IMR-90 (cell line): ENCODE results near the gene DIAPH2. TPM values are rescaled to one million over a fixed set of nuclear protein-coding genes. Genes with fewer than 3 reads are reported as not detected.

Experiments
- ATAC-seq: fragments of 200-7000 bp; cut with Tn5 transposase; 2 replicates; pipeline ENCODE4 v1.9.1; 2020; ENCODE audit warnings: low read depth, mild to moderate bottlenecking, moderate library complexity
- BruUV-seq: library from RNA; stranded (reverse); fragments of 400-500 nt; replicated peaks from 2 replicates; lab custom pipeline; 2021; lab: Mats Ljungman, UMichigan
- CTCF ChIA-PET: fragments of 300-600 bp; formaldehyde crosslinking; extraction: SDS; loops from one replicate; lab custom pipeline; 2021; ENCODE audit warnings: antibody characterized with exemption; lab: Yijun Ruan, JAX
- POLR2A ChIA-PET: fragments of 300-600 bp; sonication (Branson Sonifier 250); formaldehyde crosslinking; loops from one replicate; lab custom pipeline; 2022; ENCODE audit warnings: antibody characterized with exemption; ENCODE audit not compliant: unreplicated experiment; lab: Charles Lee
- DNase-seq: peaks from one replicate; pipeline ENCODE4 v3.0.0; 2013
- H2AFZ ChIP-seq: replicated peaks from 2 replicates; pipeline ENCODE3; 2013; ENCODE audit warnings: low read length, mild to moderate bottlenecking; ENCODE audit not compliant: poor library complexity
- H2AK5ac ChIP-seq: 2 replicates; pipeline ENCODE4 v1.6.1; 2013; ENCODE audit warnings: low read depth, low read length, inconsistent platforms
- H2AK9ac ChIP-seq: replicated peaks from 2 replicates; pipeline ENCODE3; 2013; ENCODE audit warnings: mild to moderate bottlenecking, low read depth, low read length, moderate library complexity; ENCODE audit not compliant: poor library complexity
- H2BK120ac ChIP-seq: 2 replicates; pipeline ENCODE4 v1.6.1; 2013; ENCODE audit warnings: low read depth, low read length, inconsistent platforms
- H2BK15ac ChIP-seq: 3 replicates; pipeline ENCODE4 v1.6.1; 2013; ENCODE audit warnings: low read depth, low read length, inconsistent platforms
- H2BK20ac ChIP-seq: 2 replicates; pipeline ENCODE4 v1.6.1; 2013; ENCODE audit warnings: low read depth, mild to moderate bottlenecking, inconsistent platforms, low read length, moderate library complexity
- H2BK5ac ChIP-seq: 2 replicates; pipeline ENCODE4 v1.6.1; 2013; ENCODE audit warnings: mild to moderate bottlenecking, low read depth, low read length, inconsistent platforms; ENCODE audit not compliant: poor library complexity, severe bottlenecking
- H3K14ac ChIP-seq: replicated peaks from 2 replicates; pipeline ENCODE4 v1.6.1; 2013; ENCODE audit warnings: low read depth, low read length, inconsistent platforms
- H3K18ac ChIP-seq: 2 replicates; pipeline ENCODE4 v1.6.1; 2013; ENCODE audit warnings: low read depth, low read length, control low read depth
- H3K23ac ChIP-seq: 2 replicates; pipeline ENCODE4 v1.6.1; 2013; ENCODE audit warnings: low read depth, low read length, inconsistent platforms
- H3K27ac ChIP-seq: 2 replicates; pipeline ENCODE4 v1.5.1; 2013; ENCODE audit warnings: mild to moderate bottlenecking, control low read depth, low read length; ENCODE audit not compliant: insufficient read depth
- H3K27me3 ChIP-seq: 2 replicates; pipeline ENCODE4 v1.6.1; 2013; ENCODE audit warnings: low read length; ENCODE audit not compliant: control insufficient read depth, insufficient read depth
- H3K36me3 ChIP-seq: 2 replicates; pipeline ENCODE4 v1.6.1; 2013; ENCODE audit warnings: low read length, mixed read lengths; ENCODE audit not compliant: control insufficient read depth, insufficient read depth
- H3K4ac ChIP-seq: 2 replicates; pipeline ENCODE4 v1.6.1; 2013; ENCODE audit warnings: low read depth, low read length, inconsistent platforms
- H3K4me1 ChIP-seq: 2 replicates; pipeline ENCODE4 v1.6.1; 2013; ENCODE audit warnings: low read length, mixed read lengths; ENCODE audit not compliant: control insufficient read depth, insufficient read depth
- H3K4me2 ChIP-seq: 2 replicates; pipeline ENCODE4 v1.6.1; 2013; ENCODE audit warnings: low read depth, mild to moderate bottlenecking, control low read depth, low read length, moderate library complexity
- H3K4me3 ChIP-seq: 2 replicates; pipeline ENCODE4 v1.5.1; 2013; ENCODE audit warnings: low read depth, mild to moderate bottlenecking, control low read depth, low read length, moderate library complexity; ENCODE audit not compliant: insufficient read depth
- H3K56ac ChIP-seq: 2 replicates; pipeline ENCODE4 v1.6.1; 2013; ENCODE audit warnings: low read length, inconsistent platforms; ENCODE audit not compliant: insufficient read depth; ENCODE audit errors: extremely low read depth
- H3K79me1 ChIP-seq, 2 experiments: 2 replicates each; pipeline ENCODE4 v1.6.1; 2013; ENCODE audit warnings: low read length in 2 of 2, inconsistent platforms in 1 of 2, low read depth in 1 of 2
- H3K9ac ChIP-seq: 2 replicates; pipeline ENCODE4 v1.6.1; 2013; ENCODE audit warnings: low read depth, low read length, control low read depth
- H3K9me1 ChIP-seq: 2 replicates; pipeline ENCODE4 v1.6.1; 2013; ENCODE audit warnings: low read length, inconsistent platforms; ENCODE audit not compliant: insufficient read depth
- H3K9me3 ChIP-seq: 2 replicates; pipeline ENCODE4 v1.6.1; 2013; ENCODE audit warnings: low read length; ENCODE audit not compliant: control insufficient read depth, insufficient read depth
- H4K20me1 ChIP-seq: 2 replicates; pipeline ENCODE4 v1.6.1; 2013; ENCODE audit warnings: low read length, inconsistent platforms; ENCODE audit not compliant: insufficient read depth
- H4K5ac ChIP-seq: 2 replicates; pipeline ENCODE4 v1.6.1; 2013; ENCODE audit warnings: mild to moderate bottlenecking, low read depth, low read length, control low read depth
- H4K8ac ChIP-seq, 2 experiments: 2 replicates each; pipeline ENCODE4 v1.6.1; 2013; ENCODE audit warnings: low read depth in 2 of 2, low read length in 2 of 2, control low read depth in 1 of 2, inconsistent platforms in 1 of 2
- H4K91ac ChIP-seq: 2 replicates; pipeline ENCODE4 v1.6.1; 2013; ENCODE audit warnings: low read depth, low read length, inconsistent platforms; ENCODE audit not compliant: insufficient read depth
- BHLHE40 ChIP-seq: fragments of 150-350 bp; IDR thresholded peaks from 2 replicates; pipeline ENCODE4 v1.6.1; 2016; ENCODE audit warnings: mild to moderate bottlenecking, low read depth, low read length
- CEBPB ChIP-seq: IDR thresholded peaks from 2 replicates; pipeline ENCODE4 v1.6.1; 2012; ENCODE audit warnings: low read depth, low read length, improper control_type of control experiment
- CHD1 ChIP-seq: IDR thresholded peaks from 2 replicates; pipeline ENCODE4 v1.6.1; 2012; ENCODE audit warnings: low read depth, low read length, improper control_type of control experiment
- FOS ChIP-seq: fragments of 150-350 bp; IDR thresholded peaks from 2 replicates; pipeline ENCODE4 v1.6.1; 2016; ENCODE audit warnings: low read depth, low read length
- MAFK ChIP-seq: IDR thresholded peaks from 2 replicates; pipeline ENCODE4 v1.6.1; 2012; ENCODE audit warnings: low read depth, low read length, improper control_type of control experiment
- MXI1 ChIP-seq: IDR thresholded peaks from 2 replicates; pipeline ENCODE4 v1.6.1; 2012; ENCODE audit warnings: low read depth, mild to moderate bottlenecking, low read length, moderate library complexity, borderline replicate concordance
- NFE2L2 ChIP-seq: fragments of 150-350 bp; IDR thresholded peaks from 2 replicates; pipeline ENCODE4 v1.6.1; 2016; ENCODE audit warnings: low read depth, mild to moderate bottlenecking, low read length
- RAD21 ChIP-seq: IDR thresholded peaks from 2 replicates; pipeline ENCODE4 v1.6.1; 2012; ENCODE audit warnings: low read length, improper control_type of control experiment
- RCOR1 ChIP-seq: IDR thresholded peaks from 2 replicates; pipeline ENCODE4 v1.6.1; 2012; ENCODE audit warnings: mild to moderate bottlenecking, low read length, improper control_type of control experiment; ENCODE audit not compliant: insufficient replicate concordance
- dilution Hi-C: fragments of 300-500 bp; cut with HindIII; formaldehyde crosslinking; loops from one replicate; pipeline ENCODE4 v1.14.3; 2018; ENCODE audit warnings: low sequenced_read_pairs; ENCODE audit not compliant: unreplicated experiment
- in situ Hi-C: fragments of 300-500 bp; cut with MboI; formaldehyde crosslinking; loops from 3 replicates; pipeline ENCODE4 v1.14.3; 2019; ENCODE audit warnings: low sequenced_read_pairs, inconsistent platforms, mixed read lengths
- intact Hi-C: fragments of 100-400 bp; cut with micrococcal nuclease; formaldehyde crosslinking; loops from 2 replicates; pipeline ENCODE4 v1.10.0; 2022
- polyA plus RNA-seq, 3 experiments: library from polyadenylated mRNA; depleted of rRNA; stranded (reverse); fragments of >200 nt; gene quantifications; 2 replicates each; pipeline ENCODE4 v1.2.3, GENCODE V29; 2012; ENCODE audit warnings: low replicate concordance in 1 of 3
- total RNA-seq: library from RNA; depleted of rRNA; stranded (reverse); fragments of >200 nt; gene quantifications from 2 replicates; pipeline ENCODE4 v1.2.3, GENCODE V29; 2012
- TF ChIP-seq, protein P1 (sequence below): fragments of 150-350 bp; IDR thresholded peaks from 2 replicates; pipeline ENCODE4 v1.6.1; 2016; ENCODE audit warnings: low read depth, mild to moderate bottlenecking, low read length, moderate library complexity, borderline replicate concordance
- TF ChIP-seq, protein P2 (sequence below): fragments of 150-350 bp; IDR thresholded peaks from 2 replicates; pipeline ENCODE4 v1.6.1; 2017; ENCODE audit warnings: mild to moderate bottlenecking, antibody characterized with exemption, low read length, low read depth

Gene DIAPH2
- total and polyA plus RNA-seq, 2 of the 4 experiments (the other 2 are of a cell fraction), result 3.6 to 19.9 TPM

DNA sequence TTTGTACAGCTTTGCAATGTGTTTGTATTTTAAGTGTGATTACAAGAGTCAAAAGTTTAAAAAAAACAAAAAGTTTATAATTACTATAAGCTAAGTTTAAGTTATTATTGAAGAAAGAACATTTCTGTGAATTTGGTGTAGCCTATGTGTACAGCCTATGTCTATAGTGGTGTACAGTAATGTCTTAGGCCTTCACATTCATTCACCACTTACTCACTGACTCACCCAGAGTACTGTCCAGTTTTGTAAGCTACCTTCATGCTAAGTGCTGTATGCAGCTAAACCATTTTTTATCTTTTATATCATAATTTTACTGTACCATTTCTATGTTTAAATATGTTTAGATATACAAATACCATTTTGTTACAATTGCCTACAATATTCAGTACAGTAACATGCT lies 381.3 kb downstream of the DIAPH2 start:
- dilution Hi-C loops, result no loop called here
- no TSS peak for BruUV-seq
- Histone ChIP-seq H3K4me1 (no peaks in the 10 kb centered on the region), H4K8ac (no peak overlapping the region), H4K5ac (no peak overlapping the region), H2AK9ac (no peak overlapping the region), H3K4me3 (no peak overlapping the region), H3K23ac (no peak overlapping the region), H3K27ac (no peak overlapping the region), H2BK120ac (no peak overlapping the region), H3K9ac (no peak overlapping the region), H3K4me2 (no peak overlapping the region), H3K18ac (no peak overlapping the region), H3K4ac (no peak overlapping the region), H3K9me3 (no peaks in the 10 kb centered on the region), H2AFZ (no peak overlapping the region), H4K91ac (no peak overlapping the region), H4K20me1 (no peaks in the 10 kb centered on the region), H3K56ac (no peak overlapping the region), H2AK5ac (no peak overlapping the region), H3K79me1 (no peaks in the 10 kb centered on the region), H2BK15ac (no peak overlapping the region), H2BK5ac (no peak overlapping the region), H3K9me1 (no peaks in the 10 kb centered on the region), H3K27me3 (no peaks in the 10 kb centered on the region), H2BK20ac (no peak overlapping the region), H3K14ac (no peak overlapping the region), H3K36me3 (no peaks in the 10 kb centered on the region)
- TF ChIP-seq NFE2L2, result no peak
- no peak for TF ChIP-seq CHD1
- no peak for TF ChIP-seq MXI1
- TF ChIP-seq CEBPB, result no peak
- TF ChIP-seq FOS, result no peak
- TF ChIP-seq RCOR1, result no peak
- TF ChIP-seq RAD21, result no peak
- TF ChIP-seq MAFK, result no peak
- no peak for TF ChIP-seq BHLHE40
- TF ChIP-seq, protein P1, sequence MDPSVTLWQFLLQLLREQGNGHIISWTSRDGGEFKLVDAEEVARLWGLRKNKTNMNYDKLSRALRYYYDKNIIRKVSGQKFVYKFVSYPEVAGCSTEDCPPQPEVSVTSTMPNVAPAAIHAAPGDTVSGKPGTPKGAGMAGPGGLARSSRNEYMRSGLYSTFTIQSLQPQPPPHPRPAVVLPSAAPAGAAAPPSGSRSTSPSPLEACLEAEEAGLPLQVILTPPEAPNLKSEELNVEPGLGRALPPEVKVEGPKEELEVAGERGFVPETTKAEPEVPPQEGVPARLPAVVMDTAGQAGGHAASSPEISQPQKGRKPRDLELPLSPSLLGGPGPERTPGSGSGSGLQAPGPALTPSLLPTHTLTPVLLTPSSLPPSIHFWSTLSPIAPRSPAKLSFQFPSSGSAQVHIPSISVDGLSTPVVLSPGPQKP, result no peak
- TF ChIP-seq, protein P2, sequence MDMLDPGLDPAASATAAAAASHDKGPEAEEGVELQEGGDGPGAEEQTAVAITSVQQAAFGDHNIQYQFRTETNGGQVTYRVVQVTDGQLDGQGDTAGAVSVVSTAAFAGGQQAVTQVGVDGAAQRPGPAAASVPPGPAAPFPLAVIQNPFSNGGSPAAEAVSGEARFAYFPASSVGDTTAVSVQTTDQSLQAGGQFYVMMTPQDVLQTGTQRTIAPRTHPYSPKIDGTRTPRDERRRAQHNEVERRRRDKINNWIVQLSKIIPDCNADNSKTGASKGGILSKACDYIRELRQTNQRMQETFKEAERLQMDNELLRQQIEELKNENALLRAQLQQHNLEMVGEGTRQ, result no peak
- POLR2A ChIA-PET, result no interaction called here
- intact Hi-C loops, result no loop called here
- DNase-seq (peak; percentile 52), ATAC-seq (peak; percentile 73)
- CTCF ChIA-PET, result no interaction called here
- in situ Hi-C loops, result no loop called here
